G401 (cell line): Measurements from ENCODE around the gene TAF1B. TPM values are rescaled to one million over a fixed set of nuclear protein-coding genes. Genes with fewer than 3 reads are reported as not detected.
"Not testable (repeated sequence)": the region's sequence is repeated elsewhere in the genome, so short reads cannot be mapped to it uniquely, and the experiment has no call there.

Experiments
- DNase-seq: peaks from one replicate; pipeline ENCODE4 v3.0.0-alpha.2; 2015; ENCODE audit warnings: low spot score
- in situ Hi-C: cut with HindIII; loops from 2 replicates; pipeline ENCODE4 v1.10.0; 2016; ENCODE audit warnings: low sequenced_read_pairs, mixed read lengths
- total RNA-seq: library from RNA; depleted of rRNA; stranded (reverse); fragments of >200 nt; shearing (Covaris generic); gene quantifications from 2 replicates; pipeline ENCODE4 v1.2.3, GENCODE V29; 2014

The TAF1B gene
- total RNA-seq, 1 experiment from 2014 or later = 70.7 TPM

DNA sequence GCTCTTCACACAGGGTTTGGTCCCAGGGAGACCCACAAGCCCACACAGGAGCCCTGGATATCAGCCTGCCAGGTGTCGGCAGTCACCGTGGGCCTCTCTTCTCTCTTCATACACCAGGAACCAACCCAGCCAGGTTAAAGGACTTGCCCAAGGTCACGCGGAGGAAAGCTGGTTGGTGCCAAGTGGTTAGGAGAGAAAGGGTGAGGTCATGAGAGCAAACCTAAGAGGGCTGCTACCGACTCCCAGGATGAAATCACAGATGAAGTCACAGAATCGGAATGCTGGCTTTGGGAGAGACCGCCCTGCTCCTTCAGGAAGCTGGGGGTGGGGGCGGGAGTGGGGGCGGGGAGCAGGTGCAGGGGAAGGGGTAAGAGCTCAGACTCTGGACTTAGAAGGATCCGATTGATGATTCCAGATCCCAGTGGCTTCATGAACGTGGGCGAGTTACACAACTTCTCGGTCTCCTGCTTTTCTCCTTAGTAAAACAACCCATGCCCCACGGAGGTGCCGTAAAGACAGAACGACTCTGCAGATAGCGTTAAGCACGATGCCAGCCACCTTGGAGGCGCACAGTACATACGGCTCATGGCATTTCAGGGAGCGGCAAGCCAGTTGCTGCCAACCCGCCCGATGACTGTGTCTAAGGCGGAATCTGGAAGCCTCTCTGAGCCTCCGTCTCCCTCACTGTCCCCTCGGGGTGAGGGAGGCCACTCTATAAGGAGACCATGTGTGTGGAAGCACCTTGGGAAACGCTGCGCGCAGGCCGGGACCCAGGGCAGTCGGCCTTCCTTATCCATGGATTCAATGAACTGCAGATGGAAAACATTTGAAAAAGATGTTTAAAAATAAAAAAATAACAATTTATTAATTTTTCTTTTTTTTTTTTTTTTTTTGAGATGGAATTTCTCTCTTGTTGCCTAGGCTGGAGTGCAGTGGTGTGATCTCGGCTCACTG, 23.0 kb upstream of the TAF1B start:
- in situ Hi-C loops = loop anchor here (25.0 kb wide), 1 partner anchor 142 kb away; the partner anchor contains the start of gene GRHL1
- DNase-seq = no peak

DNA sequence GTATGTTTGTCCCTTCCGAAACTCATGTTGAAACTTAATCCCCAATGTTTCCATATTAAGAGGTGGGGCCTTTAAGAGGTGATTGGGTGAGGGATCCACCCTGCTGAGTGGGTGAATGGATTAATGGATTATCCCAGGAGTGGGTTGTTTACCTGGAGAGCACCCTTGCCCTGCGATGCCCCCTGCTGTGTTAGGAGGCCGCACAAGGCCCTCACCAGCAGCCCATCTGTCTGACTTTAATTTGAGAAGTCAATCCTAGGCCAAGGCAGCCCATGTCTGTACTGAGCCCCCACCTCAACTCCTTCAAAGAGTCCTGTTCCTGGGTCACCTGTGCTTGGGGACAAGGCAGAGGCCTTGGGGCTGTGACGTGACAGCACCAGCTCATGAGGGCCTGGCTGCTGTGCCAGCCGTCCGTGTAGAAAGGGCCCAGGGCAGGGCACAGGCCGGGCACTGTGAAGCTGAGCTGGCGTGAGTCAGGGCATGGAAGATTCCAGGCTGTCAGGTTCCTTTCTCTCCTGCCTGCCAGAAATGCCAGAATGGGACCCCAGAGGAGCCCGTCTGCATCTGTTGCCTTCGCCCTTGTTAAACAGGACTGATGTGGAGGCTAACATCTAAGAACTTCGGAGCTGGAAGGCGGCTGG, 21.3 kb upstream of the TAF1B start:
- no peak for DNase-seq
- in situ Hi-C loops = loop anchor here (25.0 kb wide), 1 partner anchor 140 kb away; the partner anchor contains the start of gene GRHL1

DNA sequence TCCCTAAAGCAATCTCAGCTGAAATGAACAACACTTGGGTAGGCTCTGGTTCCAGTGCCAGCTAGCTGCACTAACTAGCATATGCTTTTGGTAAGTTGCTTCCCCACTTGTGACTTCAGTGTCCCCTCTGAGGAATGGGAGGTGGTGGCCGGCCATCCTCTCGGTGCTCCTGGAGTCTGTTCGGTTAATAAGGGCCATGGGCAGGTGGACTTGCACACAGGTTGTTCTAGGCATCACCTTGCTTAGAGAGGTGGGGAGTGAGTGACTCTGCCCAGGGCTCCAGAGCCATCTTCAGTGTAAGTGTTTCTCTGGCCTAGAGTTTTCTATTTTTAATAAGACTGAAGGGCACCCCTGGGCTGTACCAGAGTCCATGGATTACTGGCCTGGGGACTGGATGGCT, 18.8 kb upstream of the TAF1B start:
- no peak for DNase-seq
- in situ Hi-C loops = loop anchor here (25.0 kb wide), 1 partner anchor 138 kb away; the partner anchor contains the start of gene GRHL1

DNA sequence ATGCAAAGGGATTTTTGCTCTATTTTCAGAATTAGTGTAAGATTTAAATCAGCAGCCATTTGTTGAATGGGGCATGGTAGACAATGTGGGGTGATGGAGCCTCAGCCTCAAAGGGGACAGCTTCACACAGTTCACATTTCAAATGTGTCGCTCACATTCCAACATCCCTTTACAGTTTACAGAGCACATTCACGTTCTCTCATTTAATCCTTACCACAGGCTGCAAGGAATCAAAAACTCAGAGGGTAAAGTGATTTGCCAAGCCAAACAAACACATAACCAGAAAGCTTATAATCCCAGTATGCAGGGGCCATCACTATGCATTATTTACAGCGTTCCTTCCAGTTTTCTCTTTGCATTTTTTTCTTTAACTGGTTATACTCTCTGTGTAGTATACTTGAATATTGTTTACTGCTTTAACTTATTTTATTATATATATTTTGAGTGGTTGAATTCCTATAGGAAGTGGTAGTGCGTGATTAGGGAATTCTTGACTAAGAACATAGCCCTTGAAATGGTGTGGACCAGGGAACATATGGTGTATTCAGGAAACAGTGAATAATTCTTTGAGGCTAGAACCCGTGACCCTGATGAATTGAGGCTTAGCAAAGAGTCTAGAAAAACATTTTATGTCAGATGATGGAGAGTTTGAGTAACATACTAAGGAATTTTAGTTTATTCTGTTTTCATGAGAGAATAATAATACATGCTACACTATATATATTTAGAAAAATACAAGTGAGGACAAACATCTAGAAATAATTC, 18.1 kb upstream of the TAF1B start:
- DNase-seq = no peak
- in situ Hi-C loops = loop anchor here (25.0 kb wide), 1 partner anchor 137 kb away; the partner anchor contains the start of gene GRHL1

DNA sequence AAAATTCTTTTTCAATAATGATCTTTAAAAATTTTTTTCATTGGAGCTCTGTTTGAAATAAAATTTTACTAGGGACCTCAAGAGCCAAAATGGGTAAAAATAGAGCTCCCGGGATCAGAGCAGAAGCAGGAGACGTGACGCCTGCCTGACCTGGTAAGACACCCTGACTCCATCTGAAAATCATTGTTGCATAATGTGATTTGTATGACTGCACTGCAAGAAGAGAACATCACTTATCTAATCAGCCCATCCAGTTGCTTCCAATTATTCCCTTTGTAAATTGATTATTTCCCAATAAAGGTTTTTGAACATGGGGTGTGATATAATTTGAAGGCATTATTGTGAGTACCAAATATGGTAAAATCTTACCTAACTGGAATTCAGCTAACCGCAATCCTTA, 17.1 kb upstream of the TAF1B start:
- in situ Hi-C loops = no loop called here
- DNase-seq = no peak

DNA sequence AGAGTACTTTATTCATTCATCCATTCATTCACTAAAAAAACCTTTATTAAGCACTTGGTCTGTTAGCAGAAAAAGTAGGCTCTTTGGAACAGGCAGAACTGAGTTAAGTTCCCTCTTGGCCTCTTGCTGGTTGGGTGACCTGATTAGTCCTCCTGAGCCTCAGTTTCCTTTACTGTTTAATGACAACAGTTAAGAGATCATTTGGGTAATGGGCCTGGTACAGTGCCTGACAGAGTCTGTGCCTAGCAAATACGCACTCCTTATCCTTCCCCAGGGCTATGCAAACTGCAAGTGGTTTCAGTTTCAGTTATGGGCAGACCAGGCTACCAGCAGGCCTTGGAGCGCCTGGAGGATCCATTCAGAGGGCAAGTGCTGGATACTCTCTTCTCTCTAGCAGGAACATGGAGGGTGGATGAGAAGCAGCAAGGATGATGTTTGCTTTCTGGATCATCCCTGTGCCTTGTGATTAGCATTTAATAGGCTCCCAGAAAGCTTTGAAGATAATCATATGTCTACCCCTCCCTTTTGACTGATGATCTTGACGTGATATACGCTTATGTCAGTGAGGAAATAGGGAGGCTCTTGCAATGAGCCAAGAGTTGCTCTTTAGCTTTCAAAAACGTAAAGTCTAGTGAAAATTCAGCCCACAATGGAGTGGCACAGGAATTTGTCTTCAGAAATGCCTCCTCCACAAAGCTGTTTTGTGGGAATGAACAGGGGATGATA, 12.4 kb upstream of the TAF1B start:
- in situ Hi-C loops = no loop called here
- DNase-seq = no peak

DNA sequence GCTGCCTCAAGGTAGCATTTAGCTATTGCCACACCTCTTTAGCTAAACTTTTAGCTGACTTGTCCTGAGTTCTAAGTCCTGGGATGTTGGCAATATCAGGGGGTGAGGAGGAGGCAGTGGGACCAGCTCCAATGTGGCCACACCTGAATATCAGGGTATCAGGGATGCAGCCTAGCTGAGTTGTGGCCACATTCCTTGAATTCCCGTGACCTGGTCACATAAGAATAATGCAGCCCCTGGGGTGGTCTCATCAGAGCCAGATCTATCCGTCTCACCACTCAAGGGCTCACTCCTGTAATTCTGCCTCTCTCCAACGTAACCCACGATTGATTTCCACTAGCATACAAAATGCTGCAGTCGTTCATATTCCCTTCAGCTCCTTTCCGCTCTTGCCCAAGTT, 11.6 kb upstream of the TAF1B start:
- no peak for DNase-seq
- in situ Hi-C loops = no loop called here

DNA sequence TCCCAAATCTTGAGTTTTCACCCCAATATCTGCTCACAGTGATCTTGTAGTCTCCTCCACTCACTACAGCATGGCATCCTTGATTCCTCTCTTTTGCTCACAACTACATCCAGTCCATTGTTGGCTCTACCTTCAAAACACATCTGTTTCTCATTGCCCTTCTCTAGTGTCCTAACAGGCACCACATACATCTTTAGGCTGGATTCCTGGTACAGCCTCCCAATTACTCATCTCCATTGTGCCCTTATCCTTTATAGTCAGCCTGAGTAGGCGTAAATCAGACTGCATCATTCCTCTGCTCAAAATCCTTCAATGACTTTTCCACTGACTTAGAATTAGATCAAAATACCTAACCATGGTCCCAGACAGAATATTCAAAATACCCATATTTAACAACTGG, 10.7 kb upstream of the TAF1B start:
- in situ Hi-C loops = no loop called here
- no peak for DNase-seq

DNA sequence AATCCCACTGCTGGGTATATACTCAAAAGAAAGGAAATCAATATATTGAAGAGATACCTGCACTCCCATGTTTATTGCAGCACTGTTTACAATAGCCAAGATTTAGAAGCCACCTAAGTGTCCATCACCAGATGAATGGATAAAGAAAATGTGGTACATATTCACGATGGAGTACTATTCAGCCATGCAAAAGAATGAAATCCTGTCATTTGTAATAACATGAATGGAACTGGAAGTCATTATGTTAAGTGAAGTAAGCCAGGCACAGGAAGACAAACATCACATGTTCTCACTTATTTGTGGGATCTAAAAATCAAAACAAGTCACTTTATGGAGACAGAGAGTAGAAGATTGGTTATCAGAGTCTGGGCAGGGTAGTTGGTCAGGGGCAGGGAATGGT, 8.2 kb upstream of the TAF1B start:
- DNase-seq, in situ Hi-C loops: not testable (repeated sequence)

DNA sequence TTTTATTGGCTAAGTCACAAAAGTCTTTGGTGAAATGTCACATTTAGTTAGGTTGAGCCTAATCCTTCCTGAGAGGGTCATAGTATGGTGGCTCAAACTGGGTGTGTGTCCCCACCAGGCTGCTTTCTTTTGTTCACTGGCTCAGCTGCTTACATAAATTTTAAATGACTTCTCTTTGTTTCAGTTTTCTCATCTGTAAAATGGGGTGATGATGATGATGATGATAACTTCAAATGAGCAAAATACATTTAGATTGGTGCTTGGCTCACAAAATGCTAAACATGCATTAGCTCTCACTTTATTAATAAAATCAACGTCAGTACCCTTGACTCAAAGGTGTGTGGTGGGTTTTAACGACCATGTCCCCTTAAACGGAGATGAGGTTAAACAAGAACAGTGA, 7.2 kb upstream of the TAF1B start:
- in situ Hi-C loops = no loop called here
- DNase-seq = no peak

DNA sequence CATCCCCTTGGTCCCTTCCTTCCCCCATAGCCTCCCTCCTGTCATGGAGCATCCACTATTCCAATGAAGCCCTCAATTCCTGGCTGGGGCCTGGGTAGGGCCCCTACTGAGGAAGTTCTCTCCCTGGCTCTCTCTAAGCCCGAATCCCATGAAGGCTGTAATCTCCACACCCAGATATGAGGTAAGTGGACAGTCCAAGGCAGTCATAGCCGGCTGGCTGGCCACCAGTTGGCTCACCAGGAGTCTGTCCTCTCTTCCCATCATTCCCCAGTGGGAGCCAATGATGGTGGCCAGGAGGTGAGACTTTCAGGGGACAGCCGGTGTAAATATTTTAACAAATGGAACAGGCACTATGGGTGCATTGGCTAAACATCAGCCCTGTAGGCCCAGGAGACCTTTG, 6.8 kb upstream of the TAF1B start:
- in situ Hi-C loops = no loop called here
- DNase-seq = no peak

DNA sequence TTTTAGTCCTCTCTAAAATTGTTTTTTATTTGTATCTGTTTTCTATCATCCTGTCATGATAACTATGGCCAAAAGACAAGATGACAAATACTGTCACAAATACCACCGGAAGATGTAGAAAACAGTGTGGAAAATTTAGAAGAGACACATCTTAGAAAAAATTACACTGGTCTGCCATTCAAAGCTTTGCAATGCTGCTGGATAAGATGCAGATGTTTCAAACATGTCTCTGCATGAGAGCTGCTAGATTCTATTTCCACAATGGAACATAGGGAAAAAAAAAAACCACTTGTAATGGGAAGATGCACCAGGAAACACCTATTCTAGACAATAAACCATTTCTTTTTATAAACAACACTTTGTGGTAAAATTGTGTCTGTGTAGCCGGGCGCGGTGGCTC, 5.8 kb upstream of the TAF1B start:
- no peak for DNase-seq
- in situ Hi-C loops = no loop called here

DNA sequence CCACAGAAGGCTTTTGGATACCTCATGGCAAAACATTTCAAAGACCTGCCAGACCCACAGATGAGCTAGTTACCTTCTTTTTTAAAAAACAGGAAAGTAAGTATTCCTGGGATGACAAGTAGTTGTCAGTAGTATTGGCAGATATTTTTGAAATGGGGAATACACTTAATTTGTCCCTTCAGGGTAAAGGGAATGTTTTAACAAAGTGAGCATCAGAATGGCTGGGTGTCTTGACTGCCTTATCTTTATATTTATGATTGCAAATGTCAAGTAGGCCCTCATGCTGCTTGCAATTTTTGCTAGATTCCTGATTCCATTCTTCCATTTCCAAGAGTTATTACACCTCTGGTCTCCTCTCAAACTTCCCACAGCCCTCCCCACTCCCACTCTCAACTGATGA, 4.9 kb upstream of the TAF1B start:
- in situ Hi-C loops = no loop called here

DNA sequence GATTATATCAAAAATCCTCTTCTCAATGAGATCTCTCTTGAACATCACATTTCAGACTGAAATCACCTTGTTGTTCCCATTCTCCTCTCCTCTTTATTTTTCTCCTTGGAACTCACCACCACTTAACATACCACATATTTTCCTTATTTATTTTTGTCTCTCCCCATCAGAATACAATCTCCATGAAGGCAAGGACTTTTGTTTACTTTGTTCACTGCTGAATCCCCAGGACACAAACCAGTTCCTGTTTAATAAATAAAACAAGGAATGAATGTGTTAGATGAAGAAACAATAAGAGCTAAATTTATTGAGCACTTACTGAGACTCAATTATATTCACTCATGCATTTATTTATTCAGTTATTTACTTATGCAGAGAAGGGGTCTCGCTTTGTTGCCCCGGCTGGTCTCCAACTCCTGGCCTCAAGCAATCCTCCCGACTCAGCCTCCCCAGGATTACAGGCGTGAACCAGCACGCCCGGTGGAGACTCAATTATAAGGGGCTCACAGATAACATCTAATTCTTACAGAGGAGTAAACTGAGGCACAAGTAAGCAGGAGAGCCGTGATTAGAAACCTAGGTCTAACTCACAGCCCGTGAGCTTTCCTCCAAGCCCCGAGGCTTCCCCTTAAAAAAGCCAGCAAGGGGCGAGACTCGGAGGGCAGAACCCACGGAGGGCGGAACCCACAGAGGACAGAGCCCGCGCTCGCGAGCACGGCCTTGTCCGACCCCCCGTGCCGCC, 616 bp upstream of the TAF1B start:
- in situ Hi-C loops = no loop called here
- DNase-seq = no peak

More for the DNA sequence above, 4.9 kb upstream of the TAF1B start:
- DNase-seq = no peak

DNA sequence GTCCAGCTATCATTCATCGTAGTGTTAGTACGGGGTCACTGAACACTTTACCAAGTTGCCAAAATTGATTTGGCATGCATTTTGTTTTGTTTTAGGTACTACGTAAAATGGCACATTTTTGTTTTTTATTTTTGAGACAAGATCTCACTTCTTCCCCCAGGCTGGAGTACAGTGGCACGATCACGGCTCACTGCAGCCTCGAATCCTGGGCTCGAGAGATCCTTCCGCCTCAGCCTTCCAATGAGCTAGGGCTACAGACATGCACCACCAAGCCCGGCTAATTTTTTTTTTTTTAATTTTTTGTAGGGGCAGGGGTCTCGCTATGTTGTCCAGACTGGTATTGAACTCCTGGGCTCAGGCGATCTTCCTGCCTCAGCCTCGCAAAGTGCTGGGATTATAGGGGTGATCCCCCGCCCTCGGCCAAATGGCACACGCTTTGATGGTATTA, 786 bp downstream of the TAF1B start:
- DNase-seq = no peak
- in situ Hi-C loops = no loop called here

DNA sequence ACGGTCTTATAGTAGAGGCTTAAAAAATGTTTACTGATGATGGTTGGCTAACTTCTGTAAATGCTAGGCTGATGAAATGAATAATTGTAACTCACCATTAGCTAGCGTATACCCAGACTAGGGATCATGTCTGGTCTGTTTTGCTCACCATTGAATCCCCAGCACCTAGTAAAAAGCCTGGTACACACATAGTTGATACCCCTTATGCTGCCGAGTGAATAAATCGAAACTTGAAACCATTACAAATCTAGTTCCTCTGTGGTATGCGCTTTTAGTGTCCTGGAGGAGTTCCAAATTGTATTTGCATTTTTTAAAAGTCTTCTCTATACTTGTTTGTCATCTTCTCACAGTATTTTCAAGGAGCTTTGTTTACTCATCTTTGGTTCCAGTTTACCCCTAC, 1.3 kb downstream of the TAF1B start:
- in situ Hi-C loops = no loop called here

DNA sequence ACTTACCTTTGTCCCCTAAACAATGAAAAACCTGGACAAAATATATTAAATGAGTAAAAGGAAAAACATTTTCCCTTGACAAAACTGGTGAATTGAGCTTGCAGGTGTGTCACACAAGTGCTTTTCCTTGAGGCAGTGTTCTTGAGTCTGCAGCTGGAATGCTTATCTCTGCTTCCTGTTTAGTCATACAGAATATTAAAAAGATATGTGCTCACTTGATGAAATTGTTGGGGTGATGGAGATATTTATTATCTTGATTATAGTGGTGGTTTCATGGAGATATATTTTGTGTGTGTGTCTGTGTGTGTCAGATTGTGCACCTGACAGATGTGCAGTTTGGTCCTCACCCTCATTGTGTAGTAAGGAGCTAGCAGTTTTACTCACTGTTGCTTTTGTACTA, 3.3 kb downstream of the TAF1B start:
- in situ Hi-C loops = no loop called here
- no peak for DNase-seq

More for the DNA sequence above, 1.3 kb downstream of the TAF1B start:
- DNase-seq = peak; percentile 15

DNA sequence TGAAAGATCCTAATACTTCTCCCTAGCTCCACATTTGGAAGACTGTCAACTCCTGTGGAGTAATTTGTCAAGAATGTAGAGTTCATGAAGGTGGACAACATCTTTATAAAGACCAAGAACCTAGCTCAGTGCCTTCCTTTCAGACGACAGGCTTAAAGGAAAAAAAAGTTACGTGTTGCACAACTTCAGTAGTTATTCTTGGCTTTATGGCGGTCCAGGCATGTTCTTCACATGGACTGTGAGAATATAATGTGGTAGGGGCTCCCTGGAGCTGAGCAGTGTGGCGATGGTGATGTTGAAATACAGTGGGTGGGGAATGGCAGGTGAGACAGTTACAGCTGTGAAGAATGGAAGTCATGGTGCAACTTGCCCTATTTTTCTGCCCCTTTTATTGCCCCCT, 3.9 kb downstream of the TAF1B start:
- no peak for DNase-seq
- in situ Hi-C loops = no loop called here
